Vagina (tissue), 2 donors: ENCODE data around the gene UNC45A. TPM values are rescaled to one million over a fixed set of nuclear protein-coding genes. Genes with fewer than 3 reads are reported as not detected.

ENCODE experiments used
- DNase-seq, 2 donors: peaks; one replicate each; pipeline ENCODE4 v3.0.0-alpha.2; 2017; ENCODE audit errors: extremely low spot score in 2 of 2
- H3K27ac ChIP-seq: fragments of 200-600 bp; sonication (generic); one replicate; pipeline ENCODE4 v1.5.1; 2019
- H3K27me3 ChIP-seq: fragments of 200-600 bp; sonication (generic); one replicate; pipeline ENCODE4 v1.5.1; 2019
- H3K36me3 ChIP-seq, 2 donors: fragments of 200-600 bp; sonication (generic); one replicate each; pipeline ENCODE4 v1.5.1; 2017 to 2019
- H3K4me1 ChIP-seq: fragments of 200-600 bp; sonication (generic); one replicate; pipeline ENCODE4 v1.5.1; 2019
- H3K4me3 ChIP-seq, 2 donors: fragments of 200-600 bp; sonication (generic); 1 replicate in 1 of 2; 2 replicates in 1 of 2; pipeline ENCODE4 v1.5.1; 2016 to 2019
- H3K9me3 ChIP-seq: fragments of 200-600 bp; sonication (generic); one replicate; pipeline ENCODE4 v1.5.1; 2019
- POLR2A ChIP-seq, 2 donors: fragments of 450-650 bp; IDR thresholded peaks; one replicate each; pipeline ENCODE4 v1.6.1; 2017; ENCODE audit warnings: antibody characterized with exemption in 2 of 2, mild to moderate bottlenecking in 2 of 2, moderate library complexity in 2 of 2
- POLR2AphosphoS5 ChIP-seq, 2 donors: sonication (generic); formaldehyde crosslinking; IDR thresholded peaks; one replicate each; pipeline ENCODE4 v1.9.0; 2017; ENCODE audit warnings: antibody characterized with exemption in 2 of 2, mild to moderate bottlenecking in 2 of 2, low read depth in 1 of 2; ENCODE audit not compliant: insufficient read depth in 1 of 2
- intact Hi-C: fragments of 100-400 bp; cut with DNase I; formaldehyde crosslinking; loops from one replicate; pipeline ENCODE4 v1.15.1; 2023
- total RNA-seq: library from RNA; depleted of rRNA; stranded (reverse); fragments of >200 nt; gene quantifications from one replicate; pipeline ENCODE4 v1.2.3, GENCODE V29; 2016
- TF ChIP-seq, protein P1 (sequence below), 3 experiments: fragments of 450-650 bp in 2 of 3; fragments of 200-600 bp in 1 of 3; sonication (generic) in 1 of 3; IDR thresholded peaks; one replicate each; pipeline ENCODE4 v1.5.1; 2017 to 2019; ENCODE audit warnings: antibody characterized with exemption in 3 of 3, mild to moderate bottlenecking in 2 of 3, moderate library complexity in 2 of 3

Gene UNC45A
- total RNA-seq, 1 donor from 2014 or later: 62.1 TPM

DNA sequence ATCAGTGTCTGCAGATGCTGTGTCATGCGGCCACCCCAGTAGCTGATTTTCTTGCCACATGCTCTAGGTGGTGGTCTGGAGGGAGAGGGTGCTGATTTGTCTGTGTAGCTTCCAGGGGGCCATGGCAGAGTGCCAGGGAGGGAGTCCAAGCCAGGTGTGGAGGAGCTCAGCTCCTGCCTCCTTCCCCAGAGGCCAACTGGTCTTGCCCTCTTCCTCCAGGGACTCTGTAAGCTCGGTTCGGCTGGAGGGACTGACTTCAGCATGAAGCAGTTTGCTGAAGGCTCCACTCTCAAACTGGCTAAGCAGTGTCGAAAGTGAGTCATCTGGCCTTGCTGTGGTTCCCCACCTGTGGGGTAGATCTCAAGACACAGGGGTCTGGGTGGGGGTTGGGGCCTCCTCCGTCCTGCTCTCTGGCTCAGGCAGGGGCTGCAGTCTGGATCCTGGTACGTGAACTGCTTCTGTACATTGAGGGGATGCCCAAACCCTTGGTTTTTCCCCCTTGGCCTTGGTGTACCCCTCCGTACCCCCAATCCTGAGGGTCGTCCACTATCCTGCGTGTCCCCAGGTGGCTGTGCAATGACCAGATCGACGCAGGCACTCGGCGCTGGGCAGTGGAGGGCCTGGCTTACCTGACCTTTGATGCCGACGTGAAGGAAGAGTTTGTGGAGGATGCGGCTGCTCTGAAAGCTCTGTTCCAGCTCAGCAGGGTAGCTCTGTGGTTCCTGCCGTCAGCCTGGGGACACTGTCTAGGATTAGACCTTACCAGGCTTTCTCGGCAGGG lies 12.7 kb downstream of the UNC45A start:
- TF ChIP-seq, protein P1, sequence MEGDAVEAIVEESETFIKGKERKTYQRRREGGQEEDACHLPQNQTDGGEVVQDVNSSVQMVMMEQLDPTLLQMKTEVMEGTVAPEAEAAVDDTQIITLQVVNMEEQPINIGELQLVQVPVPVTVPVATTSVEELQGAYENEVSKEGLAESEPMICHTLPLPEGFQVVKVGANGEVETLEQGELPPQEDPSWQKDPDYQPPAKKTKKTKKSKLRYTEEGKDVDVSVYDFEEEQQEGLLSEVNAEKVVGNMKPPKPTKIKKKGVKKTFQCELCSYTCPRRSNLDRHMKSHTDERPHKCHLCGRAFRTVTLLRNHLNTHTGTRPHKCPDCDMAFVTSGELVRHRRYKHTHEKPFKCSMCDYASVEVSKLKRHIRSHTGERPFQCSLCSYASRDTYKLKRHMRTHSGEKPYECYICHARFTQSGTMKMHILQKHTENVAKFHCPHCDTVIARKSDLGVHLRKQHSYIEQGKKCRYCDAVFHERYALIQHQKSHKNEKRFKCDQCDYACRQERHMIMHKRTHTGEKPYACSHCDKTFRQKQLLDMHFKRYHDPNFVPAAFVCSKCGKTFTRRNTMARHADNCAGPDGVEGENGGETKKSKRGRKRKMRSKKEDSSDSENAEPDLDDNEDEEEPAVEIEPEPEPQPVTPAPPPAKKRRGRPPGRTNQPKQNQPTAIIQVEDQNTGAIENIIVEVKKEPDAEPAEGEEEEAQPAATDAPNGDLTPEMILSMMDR (IDR thresholded peaks at IDR 0.05): no peak
- TF ChIP-seq POLR2AphosphoS5 (IDR thresholded peaks at IDR 0.05; ENCODE audit: insufficient read depth in 1 of 2, low read depth in 1 of 2) (no peak), POLR2A (IDR thresholded peaks at IDR 0.05) (no peak)
- peaks cover 4 to 85% of the 10 kb centered on the region in 2 donors for H3K36me3 ChIP-seq
- H3K4me1 ChIP-seq: no peaks in the 10 kb centered on the region
- H3K9me3 ChIP-seq: no peaks in the 10 kb centered on the region
- no peak overlapping the region for H3K4me3 ChIP-seq
- H3K27ac ChIP-seq: no peak overlapping the region
- DNase-seq: no peak
- no peaks in the 10 kb centered on the region for H3K27me3 ChIP-seq
- intact Hi-C loops: loop anchor here (10.0 kb wide), 1 partner anchor 317 kb away; no protein-coding TSS in a partner anchor

DNA sequence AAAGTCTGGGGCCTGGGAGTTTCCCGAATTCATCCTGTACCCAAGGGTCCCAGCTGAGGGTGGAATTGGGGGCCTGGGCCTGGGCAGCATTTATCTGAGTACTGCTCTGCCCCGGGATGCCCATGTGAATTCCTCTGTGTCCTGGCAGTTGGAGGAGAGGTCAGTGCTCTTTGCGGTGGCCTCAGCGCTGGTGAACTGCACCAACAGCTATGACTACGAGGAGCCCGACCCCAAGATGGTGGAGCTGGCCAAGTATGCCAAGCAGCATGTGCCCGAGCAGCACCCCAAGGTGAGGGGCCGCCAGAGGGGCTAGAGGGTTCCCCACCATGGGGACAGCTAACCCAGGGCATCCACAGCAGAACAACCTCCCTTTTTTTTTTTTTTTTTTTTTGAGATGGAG lies 13.4 kb downstream of the UNC45A start:
- H3K27me3 ChIP-seq: no peaks in the 10 kb centered on the region
- DNase-seq: no peak
- no peak overlapping the region for H3K4me3 ChIP-seq
- intact Hi-C loops: loop anchor here (10.0 kb wide), 1 partner anchor 316 kb away; no protein-coding TSS in a partner anchor
- peaks cover 2 to 85% of the 10 kb centered on the region in 2 donors for H3K36me3 ChIP-seq
- TF ChIP-seq, protein P1 (IDR thresholded peaks at IDR 0.05): no peak
- H3K4me1 ChIP-seq: no peaks in the 10 kb centered on the region
- H3K9me3 ChIP-seq: no peaks in the 10 kb centered on the region
- H3K27ac ChIP-seq: no peak overlapping the region

DNA sequence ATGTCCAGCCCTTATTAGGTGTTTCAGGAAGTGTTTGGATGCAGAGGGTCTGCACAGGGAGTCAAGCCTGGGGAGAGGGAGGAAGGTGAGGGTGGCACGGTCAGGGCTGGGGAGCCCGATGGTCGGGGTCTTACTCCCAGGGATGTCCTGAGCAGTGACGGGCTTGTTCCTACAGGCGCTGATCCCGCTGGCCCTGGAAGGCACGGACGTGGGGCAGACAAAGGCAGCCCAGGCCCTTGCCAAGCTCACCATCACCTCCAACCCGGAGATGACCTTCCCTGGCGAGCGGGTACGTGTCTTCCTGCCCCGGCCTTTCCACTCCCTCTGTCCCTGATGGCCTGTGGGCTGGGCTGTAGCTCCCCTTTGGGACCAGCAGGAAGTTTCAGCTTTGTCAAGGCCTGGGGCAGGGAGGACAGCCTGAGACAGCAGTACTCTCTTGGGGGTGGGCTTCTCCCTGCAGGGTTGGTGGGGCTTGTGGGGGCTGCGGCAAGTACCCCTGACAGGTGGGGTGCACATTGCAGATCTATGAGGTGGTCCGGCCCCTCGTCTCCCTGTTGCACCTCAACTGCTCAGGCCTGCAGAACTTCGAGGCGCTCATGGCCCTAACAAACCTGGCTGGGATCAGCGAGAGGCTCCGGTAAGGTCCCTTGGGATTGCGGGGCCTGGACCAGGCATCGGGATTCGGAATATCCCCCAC lies 15.0 kb downstream of the UNC45A start:
- Histone ChIP-seq H3K4me3 (no peak overlapping the region), H3K36me3 (peaks cover 0 to 71% of the 10 kb centered on the region in 2 donors), H3K9me3 (no peaks in the 10 kb centered on the region), H3K27me3 (no peaks in the 10 kb centered on the region), H3K27ac (no peak overlapping the region), H3K4me1 (peaks cover under 1% of the 10 kb centered on the region)
- intact Hi-C loops: loop anchor here (10.0 kb wide), 1 partner anchor 315 kb away; no protein-coding TSS in a partner anchor
- no peak for DNase-seq
- TF ChIP-seq, protein P1 (IDR thresholded peaks at IDR 0.05): no peak
- TF ChIP-seq POLR2A (IDR thresholded peaks at IDR 0.05) (no peak), POLR2AphosphoS5 (IDR thresholded peaks at IDR 0.05; ENCODE audit: insufficient read depth in 1 of 2, low read depth in 1 of 2) (no peak)

DNA sequence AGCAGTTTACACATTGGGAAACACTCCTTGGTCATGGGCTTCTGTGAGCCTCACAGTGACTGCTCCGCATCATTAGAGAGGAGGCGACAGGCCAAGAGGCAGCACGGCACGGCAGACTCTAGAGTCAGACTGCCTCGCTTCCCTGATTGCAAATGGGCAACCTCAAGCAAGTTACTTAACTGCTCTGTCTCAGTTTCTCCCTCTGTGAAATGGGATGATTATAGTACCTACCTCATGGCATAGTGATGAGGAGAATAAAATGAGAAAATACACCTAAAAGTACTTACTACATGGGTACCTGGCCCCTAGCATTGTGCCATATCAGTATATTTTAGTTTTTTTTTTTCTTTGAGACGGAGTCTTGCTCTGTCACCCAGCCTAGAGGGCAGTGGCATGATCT lies 15.6 kb downstream of the UNC45A start:
- TF ChIP-seq POLR2AphosphoS5 (IDR thresholded peaks at IDR 0.05; ENCODE audit: insufficient read depth in 1 of 2, low read depth in 1 of 2): no peak
- TF ChIP-seq, protein P1 (IDR thresholded peaks at IDR 0.05): no peak
- no peak for TF ChIP-seq POLR2A (IDR thresholded peaks at IDR 0.05)
- no peaks in the 10 kb centered on the region for H3K9me3 ChIP-seq
- H3K27me3 ChIP-seq: no peaks in the 10 kb centered on the region
- intact Hi-C loops: no loop called here
- no peak overlapping the region for H3K4me3 ChIP-seq
- no peak overlapping the region for H3K27ac ChIP-seq
- no peak for DNase-seq
- H3K4me1 ChIP-seq: peaks cover 6% of the 10 kb centered on the region
- peaks cover 0 to 67% of the 10 kb centered on the region in 2 donors for H3K36me3 ChIP-seq
